Hematopoietic multipotent progenitor cell treated with erythropoietin and hydrocortisone succinate and interleukin-3 and kit ligand, for 15 days (in vitro differentiated cells): ENCODE measurements around the gene NAP1L3.

Experiments
- DNase-seq: peaks from one replicate; pipeline ENCODE4 v3.0.0-alpha.2; 2015; ENCODE audit warnings: low spot score

NAP1L3 gene

GRCh38 chrX:93673056-93673868, at the start of gene NAP1L3:
Gene NAP1L3 (minus strand): TSS chrX:93673578. CDS start chrX:93673304, 274 bp downstream.
- DNase-seq, result no peak

- no peak for DNase-seq
Observed at GRCh38 chrX:93711076-93711475, 37.7 kb upstream of the NAP1L3 start.

- DNase-seq, result no peak
Observed at GRCh38 chrX:93703701-93704100, 30.3 kb upstream of the NAP1L3 start.

- DNase-seq, result no peak
Observed at GRCh38 chrX:93695981-93696380, 22.6 kb upstream of the NAP1L3 start.

GRCh38 chrX:93673869-93674271, 492 bp upstream of the NAP1L3 start, which contains the start of gene FAM133A:
Gene FAM133A (plus strand): TSS chrX:93674206. CDS start chrX:93709420, 35,214 bp downstream.
- no peak for DNase-seq

GRCh38 chrX:93660575-93660974, 12.8 kb downstream of the NAP1L3 start:
- DNase-seq, result no peak

GRCh38 chrX:93649381-93649780, 24.0 kb downstream of the NAP1L3 start:
- no peak for DNase-seq

GRCh38 chrX:93637591-93637990, 35.8 kb downstream of the NAP1L3 start:
- no peak for DNase-seq
